ENCODE data around the gene ACTR1B. TPM values are rescaled to one million over a fixed set of nuclear protein-coding genes. Genes with fewer than 3 reads are reported as not detected.

ACTR1B gene
- polyA plus RNA-seq (2012; ENCODE audit: insufficient read length, low read depth) = 66.3 TPM

DNA sequence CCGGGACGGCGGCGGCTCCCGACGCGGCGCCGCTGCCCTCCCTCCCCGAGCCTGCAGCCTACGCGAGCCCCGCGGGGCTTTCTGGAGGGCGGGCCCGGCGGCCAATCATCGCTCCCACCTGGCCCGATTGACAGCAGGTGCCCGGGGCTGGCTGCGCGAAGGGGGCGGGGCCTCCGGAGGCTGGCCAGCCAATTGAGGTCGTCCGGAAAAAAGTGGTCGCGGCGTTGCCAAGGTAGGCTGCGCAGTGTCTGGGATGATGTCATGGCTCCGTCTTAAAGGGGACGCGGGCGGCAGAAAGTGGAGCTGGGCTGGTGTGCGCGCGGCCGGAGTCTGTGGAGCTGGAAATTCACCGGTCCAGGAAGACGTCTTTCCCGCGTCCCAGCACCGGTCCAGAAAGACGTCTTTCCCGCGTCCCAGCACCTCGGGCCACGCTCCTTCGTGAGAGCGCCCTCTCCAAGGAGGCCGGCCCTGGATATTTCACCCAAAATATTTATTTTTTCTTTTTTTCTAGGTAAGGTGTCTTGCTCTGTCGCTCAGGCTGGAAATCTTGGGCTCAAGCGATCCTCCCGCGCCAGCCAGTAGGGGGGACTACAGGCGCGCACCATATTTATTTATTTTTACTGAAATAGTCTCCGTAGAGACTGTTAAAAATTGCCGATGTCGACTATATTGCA, at the start of gene ACTR1B:
TSS of gene ACTR1B (minus strand) at position 83 of the 674 bp plus-strand sequence. CDS start 154 bp downstream, outside the sequence.
- TF ChIP-seq SIN3A (IDR thresholded peaks at IDR 0.05; ENCODE audit: borderline replicate concordance, insufficient read depth, low read length) (no peak), POLR2AphosphoS5 (IDR thresholded peaks at IDR 0.05; ENCODE audit: low read depth, low read length) (peak; percentile 56; the same call in 1 of the 2 replicates), TAF1 (IDR thresholded peaks at IDR 0.05; ENCODE audit: borderline replicate concordance, insufficient read depth, low read length) (no peak), FOXP2 (optimal IDR thresholded peaks at IDR 0.05; ENCODE audit: borderline replicate concordance, extremely low read depth, extremely low read length, insufficient read depth) (peak; percentile 85)
- TF ChIP-seq, protein P1, sequence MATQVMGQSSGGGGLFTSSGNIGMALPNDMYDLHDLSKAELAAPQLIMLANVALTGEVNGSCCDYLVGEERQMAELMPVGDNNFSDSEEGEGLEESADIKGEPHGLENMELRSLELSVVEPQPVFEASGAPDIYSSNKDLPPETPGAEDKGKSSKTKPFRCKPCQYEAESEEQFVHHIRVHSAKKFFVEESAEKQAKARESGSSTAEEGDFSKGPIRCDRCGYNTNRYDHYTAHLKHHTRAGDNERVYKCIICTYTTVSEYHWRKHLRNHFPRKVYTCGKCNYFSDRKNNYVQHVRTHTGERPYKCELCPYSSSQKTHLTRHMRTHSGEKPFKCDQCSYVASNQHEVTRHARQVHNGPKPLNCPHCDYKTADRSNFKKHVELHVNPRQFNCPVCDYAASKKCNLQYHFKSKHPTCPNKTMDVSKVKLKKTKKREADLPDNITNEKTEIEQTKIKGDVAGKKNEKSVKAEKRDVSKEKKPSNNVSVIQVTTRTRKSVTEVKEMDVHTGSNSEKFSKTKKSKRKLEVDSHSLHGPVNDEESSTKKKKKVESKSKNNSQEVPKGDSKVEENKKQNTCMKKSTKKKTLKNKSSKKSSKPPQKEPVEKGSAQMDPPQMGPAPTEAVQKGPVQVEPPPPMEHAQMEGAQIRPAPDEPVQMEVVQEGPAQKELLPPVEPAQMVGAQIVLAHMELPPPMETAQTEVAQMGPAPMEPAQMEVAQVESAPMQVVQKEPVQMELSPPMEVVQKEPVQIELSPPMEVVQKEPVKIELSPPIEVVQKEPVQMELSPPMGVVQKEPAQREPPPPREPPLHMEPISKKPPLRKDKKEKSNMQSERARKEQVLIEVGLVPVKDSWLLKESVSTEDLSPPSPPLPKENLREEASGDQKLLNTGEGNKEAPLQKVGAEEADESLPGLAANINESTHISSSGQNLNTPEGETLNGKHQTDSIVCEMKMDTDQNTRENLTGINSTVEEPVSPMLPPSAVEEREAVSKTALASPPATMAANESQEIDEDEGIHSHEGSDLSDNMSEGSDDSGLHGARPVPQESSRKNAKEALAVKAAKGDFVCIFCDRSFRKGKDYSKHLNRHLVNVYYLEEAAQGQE (IDR thresholded peaks at IDR 0.05; ENCODE audit: insufficient read depth in 1 of 2, low read depth in 2 of 2, low read length in 2 of 2) = no peak

DNA sequence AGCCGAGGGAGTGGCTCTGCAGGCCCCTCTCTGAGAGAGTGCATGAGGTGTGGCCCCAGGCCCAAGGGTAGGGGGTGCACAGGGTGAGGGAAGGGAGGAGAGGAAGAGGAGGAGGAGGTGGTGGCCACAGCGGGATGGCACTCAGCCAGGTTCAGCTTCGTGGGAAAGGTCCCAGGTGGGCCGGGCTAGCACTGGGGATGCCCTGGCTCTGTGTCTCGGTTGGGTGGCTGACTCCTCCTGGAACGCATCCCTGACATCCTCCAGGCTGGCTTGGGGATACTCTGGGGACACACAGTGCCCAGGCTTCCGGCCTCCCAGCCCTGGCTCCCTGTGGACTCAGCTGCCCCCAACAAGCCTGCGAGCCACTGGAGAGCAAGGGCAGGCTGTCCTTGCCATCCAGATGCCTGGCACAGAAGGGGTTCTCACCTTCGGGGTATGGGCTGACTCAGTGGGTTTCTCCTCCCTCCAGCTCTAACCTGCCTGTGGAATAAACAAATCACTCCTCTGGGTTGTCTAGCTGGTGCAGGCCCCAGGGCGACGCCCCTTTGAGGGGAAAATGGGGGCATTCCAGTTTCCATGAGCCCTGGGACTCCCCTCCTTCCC, 49.0 kb upstream of the ACTR1B start:
- TF ChIP-seq, protein P1 (IDR thresholded peaks at IDR 0.05; ENCODE audit: insufficient read depth in 1 of 2, low read depth in 2 of 2, low read length in 2 of 2) = no peak
- TF ChIP-seq SIN3A (IDR thresholded peaks at IDR 0.05; ENCODE audit: borderline replicate concordance, insufficient read depth, low read length) (no peak), POLR2AphosphoS5 (IDR thresholded peaks at IDR 0.05; ENCODE audit: low read depth, low read length) (no peak), FOXP2 (optimal IDR thresholded peaks at IDR 0.05; ENCODE audit: borderline replicate concordance, extremely low read depth, extremely low read length, insufficient read depth) (no peak), TAF1 (IDR thresholded peaks at IDR 0.05; ENCODE audit: borderline replicate concordance, insufficient read depth, low read length) (no peak)

DNA sequence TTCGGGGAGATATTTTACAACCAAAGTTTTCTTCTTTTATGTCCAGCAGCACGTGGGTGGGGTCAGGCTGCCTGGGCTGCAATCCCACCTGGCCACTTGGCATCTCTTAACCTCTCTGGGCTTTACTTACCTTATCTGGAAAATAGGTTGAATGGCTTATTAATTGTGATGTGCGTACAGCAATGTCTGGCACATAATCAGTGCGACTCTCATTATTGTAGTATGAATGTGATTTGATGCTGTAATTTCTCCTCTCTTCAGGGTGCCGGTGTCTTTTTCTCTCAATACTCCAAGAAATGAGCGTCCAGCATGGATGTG, 47.5 kb upstream of the ACTR1B start:
- TF ChIP-seq POLR2AphosphoS5 (IDR thresholded peaks at IDR 0.05; ENCODE audit: low read depth, low read length) (no peak), FOXP2 (optimal IDR thresholded peaks at IDR 0.05; ENCODE audit: borderline replicate concordance, extremely low read depth, extremely low read length, insufficient read depth) (no peak), TAF1 (IDR thresholded peaks at IDR 0.05; ENCODE audit: borderline replicate concordance, insufficient read depth, low read length) (no peak), SIN3A (IDR thresholded peaks at IDR 0.05; ENCODE audit: borderline replicate concordance, insufficient read depth, low read length) (no peak)
- TF ChIP-seq, protein P1 (IDR thresholded peaks at IDR 0.05; ENCODE audit: insufficient read depth in 1 of 2, low read depth in 2 of 2, low read length in 2 of 2) = no peak

DNA sequence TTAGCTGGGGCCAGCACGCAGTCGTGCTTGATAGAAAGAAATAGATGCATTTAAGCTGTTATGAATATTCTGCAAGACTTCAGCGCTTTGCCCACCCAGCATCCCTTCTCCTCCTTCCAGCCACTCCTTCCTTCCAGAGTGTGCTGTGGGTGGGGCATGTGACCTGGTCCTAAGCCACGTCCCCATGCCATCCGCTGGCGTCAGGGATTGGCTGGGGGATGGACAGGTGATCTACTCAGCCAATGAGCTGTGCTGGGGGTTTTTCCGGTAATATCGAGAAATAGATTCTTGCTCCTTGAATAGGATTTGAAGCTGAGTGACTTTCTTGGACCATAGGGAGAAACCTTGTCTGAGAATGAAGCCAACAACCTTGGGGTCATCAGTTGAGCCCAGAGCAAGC, 44.8 kb upstream of the ACTR1B start:
- TF ChIP-seq SIN3A (IDR thresholded peaks at IDR 0.05; ENCODE audit: borderline replicate concordance, insufficient read depth, low read length) = no peak
- TF ChIP-seq FOXP2 (optimal IDR thresholded peaks at IDR 0.05; ENCODE audit: borderline replicate concordance, extremely low read depth, extremely low read length, insufficient read depth) = no peak
- TF ChIP-seq, protein P1 (IDR thresholded peaks at IDR 0.05; ENCODE audit: insufficient read depth in 1 of 2, low read depth in 2 of 2, low read length in 2 of 2) = no peak
- no peak for TF ChIP-seq POLR2AphosphoS5 (IDR thresholded peaks at IDR 0.05; ENCODE audit: low read depth, low read length)
- no peak for TF ChIP-seq TAF1 (IDR thresholded peaks at IDR 0.05; ENCODE audit: borderline replicate concordance, insufficient read depth, low read length)

Data from PFSK-1 (cell line).